Osteocyte (in vitro differentiated cells): ENCODE data around the gene C3orf85. TPM values are rescaled to one million over a fixed set of nuclear protein-coding genes. Genes with fewer than 3 reads are reported as not detected.

Experiments used
- DNase-seq: peaks from one replicate; pipeline ENCODE4 v3.0.0; 2021; ENCODE audit warnings: mixed read lengths; ENCODE audit not compliant: unreplicated experiment; ENCODE audit errors: extremely low spot score
- H3K27ac Mint-ChIP-seq: one replicate; pipeline ENCODE4 v1.8.0; 2021; ENCODE audit warnings: mild to moderate bottlenecking, mixed read lengths; ENCODE audit not compliant: unreplicated experiment
- H3K27me3 Mint-ChIP-seq: one replicate; pipeline ENCODE4 v1.8.0; 2021; ENCODE audit warnings: mixed read lengths; ENCODE audit not compliant: unreplicated experiment
- H3K36me3 Mint-ChIP-seq: one replicate; pipeline ENCODE4 v1.8.0; 2021; ENCODE audit warnings: mixed read lengths; ENCODE audit not compliant: unreplicated experiment
- H3K4me1 Mint-ChIP-seq: one replicate; pipeline ENCODE4 v1.8.0; 2021; ENCODE audit warnings: mixed read lengths; ENCODE audit not compliant: unreplicated experiment
- H3K4me3 Mint-ChIP-seq: one replicate; pipeline ENCODE4 v1.8.0; 2021; ENCODE audit warnings: mild to moderate bottlenecking, moderate library complexity, mixed read lengths; ENCODE audit not compliant: unreplicated experiment
- H3K9me3 Mint-ChIP-seq: one replicate; pipeline ENCODE4 v1.8.0; 2021; ENCODE audit warnings: mixed read lengths; ENCODE audit not compliant: unreplicated experiment
- CTCF ChIP-seq: fragments of 200-600 bp; sonication (generic); IDR thresholded peaks from 2 replicates; pipeline ENCODE4 v1.5.0; 2021; ENCODE audit warnings: antibody characterized with exemption, mild to moderate bottlenecking, moderate library complexity
- total RNA-seq: library from RNA; stranded (reverse); gene quantifications from 2 replicates; pipeline ENCODE4 v1.2.1, GENCODE V29; 2021

C3orf85 gene
- total RNA-seq, 1 donor from 2014 or later = not detected

GRCh38 chr3:109161487-109162123, 25.1 kb downstream of the C3orf85 start:
- Mint-ChIP-seq H3K9me3 (no peaks in the 10 kb centered on the region), H3K27me3 (peaks cover 3% of the 10 kb centered on the region), H3K4me1 (no peaks in the 10 kb centered on the region)

GRCh38 chr3:109165905-109166304, 29.4 kb downstream of the C3orf85 start:
- no peak for TF ChIP-seq CTCF
- Mint-ChIP-seq H3K27me3 (peaks cover 3% of the 10 kb centered on the region), H3K27ac (no peak overlapping the region), H3K9me3 (no peaks in the 10 kb centered on the region), H3K4me3 (no peak overlapping the region), H3K36me3 (no peaks in the 10 kb centered on the region), H3K4me1 (no peaks in the 10 kb centered on the region)
- DNase-seq = no peak

More at GRCh38 chr3:109161487-109162123, 25.1 kb downstream of the C3orf85 start:
- no peak overlapping the region for H3K27ac Mint-ChIP-seq
- no peaks in the 10 kb centered on the region for H3K36me3 Mint-ChIP-seq
- no peak for TF ChIP-seq CTCF
- no peak overlapping the region for H3K4me3 Mint-ChIP-seq
- DNase-seq = no peak

GRCh38 chr3:109171479-109171878, 35.0 kb downstream of the C3orf85 start:
- Mint-ChIP-seq H3K27me3 (peaks cover under 1% of the 10 kb centered on the region), H3K4me3 (no peak overlapping the region), H3K36me3 (no peaks in the 10 kb centered on the region), H3K9me3 (no peaks in the 10 kb centered on the region), H3K4me1 (no peaks in the 10 kb centered on the region), H3K27ac (no peak overlapping the region)
- TF ChIP-seq CTCF = no peak
- DNase-seq = no peak

- no peak for TF ChIP-seq CTCF
- no peak for DNase-seq
- Mint-ChIP-seq H3K36me3 (no peaks in the 10 kb centered on the region), H3K4me3 (no peak overlapping the region), H3K27me3 (no peaks in the 10 kb centered on the region), H3K4me1 (no peaks in the 10 kb centered on the region), H3K27ac (no peak overlapping the region), H3K9me3 (no peaks in the 10 kb centered on the region)
Observed at GRCh38 chr3:109175411-109175810, 38.9 kb downstream of the C3orf85 start.

- TF ChIP-seq CTCF = no peak
- Mint-ChIP-seq H3K27ac (no peak overlapping the region), H3K27me3 (no peaks in the 10 kb centered on the region), H3K9me3 (no peaks in the 10 kb centered on the region), H3K4me1 (no peaks in the 10 kb centered on the region), H3K36me3 (no peaks in the 10 kb centered on the region), H3K4me3 (no peak overlapping the region)
- DNase-seq = no peak
Observed at GRCh38 chr3:109176726-109177125, 40.2 kb downstream of the C3orf85 start.
